Activated CD4-positive, alpha-beta T cell treated with anti-CD3 and anti-CD28 coated beads for 48 hours (primary cell): ENCODE results near the gene ATP6AP1.
A peak's percentile ranks its signal among the peaks of the same experiment; 100 is the strongest.
"Not testable (repeated sequence)": the region's sequence is repeated elsewhere in the genome, so short reads cannot be mapped to it uniquely, and the experiment has no call there.

ENCODE experiments used
- DNase-seq: peaks from one replicate; pipeline ENCODE4 v3.0.0-alpha.2; 2020

The ATP6AP1 gene

DNA sequence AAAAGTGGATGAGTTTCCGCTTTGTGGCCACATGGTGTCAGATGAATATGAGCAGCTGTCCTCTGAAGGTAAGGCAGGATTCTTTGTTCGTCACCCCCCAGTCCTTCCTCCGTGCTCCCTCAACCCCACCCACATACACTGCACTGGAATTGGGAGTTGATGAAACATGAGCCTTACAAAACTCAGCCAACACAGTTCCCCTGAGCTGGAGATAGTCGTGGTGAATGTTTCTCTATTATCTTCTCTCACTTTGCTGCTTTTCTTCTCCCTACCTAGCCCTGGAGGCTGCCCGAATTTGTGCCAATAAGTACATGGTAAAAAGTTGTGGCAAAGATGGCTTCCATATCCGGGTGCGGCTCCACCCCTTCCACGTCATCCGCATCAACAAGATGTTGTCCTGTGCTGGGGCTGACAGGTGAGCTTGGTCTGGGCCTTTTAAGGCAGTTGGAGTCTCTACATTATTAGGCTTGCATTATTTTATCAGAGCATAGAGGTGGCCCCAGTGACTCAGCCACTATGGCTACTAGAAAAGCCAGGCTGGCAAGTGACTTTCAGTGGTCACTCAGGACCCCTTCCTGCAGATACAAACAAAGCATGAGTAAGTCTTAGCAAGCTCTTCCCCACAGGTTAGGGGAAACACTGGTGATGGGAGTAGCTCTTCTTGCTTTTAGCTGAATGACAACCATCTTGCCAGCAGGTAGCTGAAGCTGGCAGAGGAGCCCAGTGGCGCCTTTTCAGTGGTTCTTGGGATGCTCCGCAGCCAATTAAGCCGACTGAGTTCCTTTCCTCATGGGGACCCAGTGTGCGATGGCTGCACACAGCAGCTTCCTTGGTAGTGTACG, 28.7 kb upstream of the ATP6AP1 start:
- peak; percentile 38 for DNase-seq

DNA sequence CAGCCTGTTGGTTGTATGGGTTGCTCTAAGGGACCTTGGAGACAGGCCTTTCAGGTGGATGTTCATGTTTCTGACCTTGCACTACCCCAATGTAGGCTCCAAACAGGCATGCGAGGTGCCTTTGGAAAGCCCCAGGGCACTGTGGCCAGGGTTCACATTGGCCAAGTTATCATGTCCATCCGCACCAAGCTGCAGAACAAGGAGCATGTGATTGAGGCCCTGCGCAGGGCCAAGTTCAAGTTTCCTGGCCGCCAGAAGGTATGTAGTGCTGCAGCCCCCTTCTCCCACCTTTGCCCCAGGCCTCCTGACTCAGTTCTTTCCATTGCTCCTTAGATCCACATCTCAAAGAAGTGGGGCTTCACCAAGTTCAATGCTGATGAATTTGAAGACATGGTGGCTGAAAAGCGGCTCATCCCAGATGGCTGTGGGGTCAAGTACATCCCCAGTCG, 28.1 kb upstream of the ATP6AP1 start:
- DNase-seq: not testable (repeated sequence)

DNA sequence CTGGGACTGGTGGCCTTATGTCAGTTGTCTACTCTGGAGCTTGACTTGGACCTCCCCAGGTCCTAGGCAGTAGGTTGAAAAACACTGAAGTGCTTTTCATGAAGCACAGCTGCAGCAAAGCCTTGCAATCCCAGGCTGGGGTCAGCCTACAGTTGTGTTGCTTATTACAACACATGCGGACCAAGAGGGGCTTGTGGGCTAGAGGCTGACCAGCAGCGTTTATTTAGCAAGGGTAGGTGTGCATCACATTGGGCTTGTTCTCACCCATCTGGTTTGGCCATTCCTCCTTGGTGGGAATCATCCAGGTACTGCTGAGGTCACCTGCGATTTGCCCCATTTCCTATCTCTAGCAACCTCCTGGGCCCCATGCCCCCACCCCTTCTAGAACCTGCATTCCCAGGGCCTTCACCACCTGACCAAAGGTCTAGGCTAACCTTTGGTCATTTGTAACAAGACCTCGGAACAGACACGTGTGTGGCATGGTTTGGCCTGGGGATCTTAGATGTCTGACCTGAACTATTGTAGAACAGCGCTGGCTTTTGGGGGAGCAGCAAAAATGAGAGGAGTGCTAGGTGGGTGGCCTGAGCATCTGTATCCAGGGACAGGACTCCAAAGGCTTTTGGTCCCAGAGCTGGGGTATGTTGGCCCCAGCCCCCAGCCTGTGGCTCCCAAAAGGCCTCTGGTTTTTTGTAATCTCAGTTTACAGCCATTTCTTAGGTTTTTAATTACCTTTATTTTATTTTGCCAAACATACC, 27.3 kb upstream of the ATP6AP1 start:
- peak; percentile 57 for DNase-seq

DNA sequence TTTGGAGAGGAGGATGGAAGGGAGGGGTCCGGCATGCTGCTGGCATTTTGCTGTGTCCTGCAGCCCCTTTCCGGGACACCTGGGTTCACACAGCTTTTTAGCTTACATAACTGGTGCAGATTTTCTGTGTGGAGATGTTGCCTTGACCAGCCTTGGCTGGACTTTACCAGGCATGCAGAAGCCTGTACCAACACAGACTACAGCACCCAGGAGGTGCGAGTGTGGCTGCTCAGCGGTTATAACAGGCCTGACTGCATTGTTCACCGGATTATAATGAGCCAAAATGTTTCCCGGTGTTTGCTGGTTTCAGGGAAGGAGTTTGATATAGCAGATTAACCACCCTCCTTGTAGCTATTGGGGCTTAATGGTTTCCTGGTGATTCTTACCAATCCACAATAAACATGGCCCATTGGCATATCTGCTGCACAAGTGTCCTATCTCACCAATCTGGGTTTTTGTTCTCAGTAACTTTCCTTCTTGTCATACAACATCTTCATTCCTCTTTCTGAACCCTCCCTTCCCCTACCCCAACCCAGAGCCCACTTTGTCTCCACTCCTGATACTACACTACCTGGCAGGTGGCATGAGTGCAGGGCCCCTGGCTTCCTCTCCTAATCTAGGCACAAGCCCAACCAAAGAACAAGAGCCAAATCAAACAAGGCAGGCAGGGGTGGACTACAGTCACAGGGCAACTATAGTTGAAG, 26.4 kb upstream of the ATP6AP1 start:
- no peak for DNase-seq

DNA sequence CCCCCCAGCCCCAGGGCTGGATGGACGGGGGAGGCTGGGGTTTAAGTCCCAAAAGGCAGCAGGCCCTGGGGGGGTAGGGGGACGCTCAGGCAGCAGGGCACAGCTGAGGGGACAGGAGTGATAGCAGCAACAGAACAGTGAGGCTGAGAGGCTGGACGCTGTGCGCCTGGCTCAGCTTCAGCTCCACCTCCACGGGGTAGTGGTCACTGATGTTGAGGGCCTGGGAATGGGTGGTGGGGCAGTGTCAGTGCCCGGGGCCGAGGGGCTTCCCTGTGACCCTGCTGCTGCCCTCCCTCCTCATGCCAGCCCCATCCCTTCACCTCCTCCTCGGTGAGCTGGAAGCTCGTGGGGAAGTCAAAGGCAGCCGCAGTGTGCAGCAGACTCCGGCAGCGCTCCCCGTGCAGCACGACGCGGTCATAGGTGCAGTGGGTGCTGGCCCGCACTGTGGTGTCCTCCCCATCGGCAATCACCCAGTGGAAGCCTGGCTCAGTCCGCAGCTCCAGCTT, 25.8 kb upstream of the ATP6AP1 start:
- DNase-seq: no peak

DNA sequence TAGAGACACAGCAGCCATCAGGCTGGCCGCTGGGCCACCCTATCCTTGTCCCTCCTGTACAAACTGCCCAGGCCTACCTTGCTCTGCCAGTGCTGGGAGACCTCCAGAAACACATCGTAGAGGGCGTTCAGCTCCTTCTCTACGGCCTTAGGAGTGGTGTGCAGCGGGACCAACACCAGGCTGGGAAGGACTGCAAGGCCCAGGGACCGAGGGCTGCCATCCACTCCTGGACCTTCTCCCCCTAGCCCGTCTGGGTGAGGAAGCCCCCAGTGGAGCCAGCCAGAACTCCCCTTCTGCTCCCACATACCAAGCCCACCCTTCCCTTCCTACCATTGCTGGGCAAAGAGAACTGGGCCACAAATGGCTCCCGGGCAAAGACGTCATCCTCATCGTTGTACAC, 25.3 kb upstream of the ATP6AP1 start:
- DNase-seq: no peak

DNA sequence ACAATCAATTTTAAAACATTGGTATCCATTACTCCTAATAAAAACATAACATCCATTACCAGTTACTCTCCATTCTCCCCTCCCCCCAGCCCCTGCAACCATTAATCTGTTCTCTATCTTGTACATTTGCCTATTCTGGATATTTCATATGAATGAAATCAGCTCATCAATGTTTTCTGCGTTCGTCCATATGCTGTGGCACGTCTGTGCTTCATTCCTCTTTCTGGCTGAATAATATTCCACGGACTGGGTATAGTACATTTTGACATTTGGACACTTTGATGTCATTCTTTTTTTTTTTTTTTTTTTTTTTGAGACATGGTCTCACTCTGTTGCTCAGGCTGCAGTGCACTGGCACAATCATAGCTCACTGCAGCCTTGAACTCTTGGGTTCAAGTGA, 24.6 kb upstream of the ATP6AP1 start:
- DNase-seq: no peak

DNA sequence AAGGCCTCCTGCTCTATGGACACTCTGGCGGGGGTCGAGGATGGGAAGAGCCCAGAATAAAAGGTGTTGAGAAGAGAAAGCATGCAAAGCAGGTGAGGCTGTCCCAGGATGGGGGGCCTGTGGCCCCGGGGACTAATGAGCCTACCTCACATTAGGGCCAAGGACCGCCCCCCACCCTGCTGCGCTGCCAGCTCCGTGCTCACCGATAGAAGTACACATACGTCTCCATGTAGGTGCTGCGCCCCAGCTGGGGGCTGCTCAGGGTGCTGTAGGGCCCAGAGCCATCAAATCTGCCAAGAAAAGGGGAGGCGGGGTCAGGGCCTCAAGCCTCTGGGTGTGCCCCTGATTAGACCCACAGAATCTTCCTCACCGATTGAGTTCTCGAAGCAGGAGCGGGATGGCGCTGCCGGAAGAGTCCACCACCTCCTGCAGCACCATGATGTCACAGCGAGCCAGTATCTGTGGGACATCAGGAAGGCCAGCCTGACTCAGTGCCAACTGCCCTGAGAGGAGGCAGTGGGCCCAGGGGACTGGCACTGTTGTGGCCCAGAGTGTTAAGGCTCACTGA, 23.8 kb upstream of the ATP6AP1 start:
- DNase-seq: no peak

DNA sequence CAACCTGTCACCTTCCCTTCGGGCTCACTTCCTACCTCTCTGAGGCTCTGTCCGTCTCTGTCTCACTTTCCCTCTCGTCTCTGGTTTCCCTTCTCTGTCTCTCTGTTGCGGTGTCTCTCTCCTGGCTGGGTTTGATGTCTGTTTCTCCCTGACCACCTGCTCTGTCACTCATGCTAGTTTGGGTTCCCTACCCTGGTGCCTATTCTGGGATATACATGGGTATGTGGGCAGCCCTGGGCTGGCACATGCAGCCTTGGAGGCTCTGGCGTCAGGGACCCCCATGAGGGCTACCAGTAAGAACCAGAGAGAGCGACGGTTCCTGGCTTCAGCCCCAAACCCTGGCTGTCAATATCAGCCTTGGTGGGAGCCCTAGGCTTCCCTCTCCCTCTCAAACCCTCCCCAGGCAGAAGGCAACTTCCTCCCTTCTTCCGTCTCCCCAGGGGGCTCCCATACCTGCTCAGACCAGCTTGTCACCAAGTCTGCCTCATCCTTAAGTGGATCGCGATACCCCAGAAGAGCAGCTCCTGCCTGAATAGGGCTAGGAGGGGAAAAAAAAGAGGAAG, 19.7 kb upstream of the ATP6AP1 start:
- no peak for DNase-seq

DNA sequence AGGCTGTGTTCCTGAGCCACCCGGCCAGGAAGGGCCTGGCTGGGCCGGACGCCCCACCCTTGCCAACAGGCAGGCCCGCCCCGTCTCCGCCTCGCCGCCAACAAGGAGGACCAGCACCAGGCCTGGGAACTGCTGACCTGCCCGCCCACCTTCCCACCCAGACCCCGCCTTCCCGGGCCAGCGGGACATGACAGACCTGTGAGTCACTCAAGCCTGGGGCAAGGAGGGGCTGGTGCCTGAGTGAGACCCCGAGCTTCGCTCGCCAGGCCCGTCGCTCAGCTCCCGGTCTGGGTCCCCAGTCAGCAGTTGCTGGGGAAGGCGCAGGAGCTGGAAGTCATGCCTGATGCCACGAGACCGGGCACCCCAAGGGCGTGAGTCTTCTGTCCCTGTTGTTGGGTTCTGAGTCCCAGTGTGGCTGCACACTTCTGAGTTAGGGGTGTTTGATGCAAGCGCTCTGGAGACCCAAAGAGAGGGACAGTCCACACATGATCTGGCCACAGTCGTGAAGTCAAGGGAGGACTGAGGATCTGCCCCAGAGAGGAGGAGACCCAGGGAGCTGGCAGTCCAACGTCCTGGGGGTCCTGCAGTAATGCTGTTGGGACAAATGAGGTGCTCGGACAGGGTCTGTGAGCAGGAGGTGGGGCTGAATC, 19.1 kb upstream of the ATP6AP1 start, which contains the start of gene DNASE1L1:
DNASE1L1 (minus strand) TSS at position 33 of the 650 bp plus-strand sequence. CDS start 3,686 bp downstream, outside the sequence.
- DNase-seq: no peak

DNA sequence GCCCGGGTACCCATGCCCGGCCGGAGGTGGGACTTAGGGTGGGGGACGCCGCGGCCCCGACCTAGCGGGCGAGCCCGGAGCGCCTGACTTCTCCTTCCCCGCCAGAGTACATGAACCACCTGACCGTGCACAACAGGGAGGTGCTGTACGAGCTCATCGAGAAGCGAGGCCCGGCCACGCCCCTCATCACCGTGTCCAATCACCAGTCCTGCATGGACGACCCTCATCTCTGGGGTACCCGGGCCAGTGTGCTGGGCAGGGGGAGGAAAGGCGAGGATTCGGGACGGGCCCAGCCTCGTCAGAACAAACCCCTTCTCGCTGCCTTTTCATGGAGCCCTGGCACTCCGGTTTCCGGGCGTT, 16.5 kb upstream of the ATP6AP1 start:
- DNase-seq: peak; percentile 78

DNA sequence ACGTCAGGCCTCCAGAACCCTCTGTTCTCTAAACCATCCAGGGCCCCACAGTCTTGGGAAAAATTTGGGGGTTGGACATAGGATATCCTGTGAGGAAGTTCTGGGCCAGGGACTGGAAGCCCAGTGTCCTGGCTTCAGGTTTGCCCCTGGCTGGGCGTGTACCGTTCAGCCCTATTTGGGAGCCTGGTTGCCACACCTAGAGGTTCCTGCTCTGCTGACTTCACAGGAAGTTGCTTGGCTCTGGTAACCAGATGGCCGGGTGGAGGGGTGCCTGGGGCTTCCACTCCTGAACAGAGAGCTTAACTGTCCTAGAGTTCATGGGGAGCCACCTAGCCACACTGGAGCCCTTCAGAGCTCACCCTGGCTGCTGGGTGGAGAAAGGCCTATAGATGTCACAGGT, 16.0 kb upstream of the ATP6AP1 start:
- peak; percentile 39 for DNase-seq

DNA sequence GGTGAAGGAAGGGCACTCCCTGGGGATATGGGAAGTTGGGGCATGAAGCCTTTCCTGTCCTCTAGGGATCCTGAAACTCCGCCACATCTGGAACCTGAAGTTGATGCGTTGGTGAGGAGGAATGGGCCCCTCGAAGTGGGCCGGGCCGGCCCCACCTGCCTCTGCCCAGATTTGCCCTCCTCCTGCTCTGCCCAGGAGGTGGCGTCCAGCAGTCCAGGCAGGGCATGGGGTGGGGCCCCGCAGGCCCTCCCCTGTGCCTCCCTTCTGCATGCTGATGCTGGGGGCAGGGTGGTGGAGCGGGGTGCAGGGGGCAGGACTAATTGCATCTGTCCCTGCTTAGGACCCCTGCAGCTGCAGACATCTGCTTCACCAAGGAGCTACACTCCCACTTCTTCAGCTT, 15.3 kb upstream of the ATP6AP1 start:
- DNase-seq: no peak

DNA sequence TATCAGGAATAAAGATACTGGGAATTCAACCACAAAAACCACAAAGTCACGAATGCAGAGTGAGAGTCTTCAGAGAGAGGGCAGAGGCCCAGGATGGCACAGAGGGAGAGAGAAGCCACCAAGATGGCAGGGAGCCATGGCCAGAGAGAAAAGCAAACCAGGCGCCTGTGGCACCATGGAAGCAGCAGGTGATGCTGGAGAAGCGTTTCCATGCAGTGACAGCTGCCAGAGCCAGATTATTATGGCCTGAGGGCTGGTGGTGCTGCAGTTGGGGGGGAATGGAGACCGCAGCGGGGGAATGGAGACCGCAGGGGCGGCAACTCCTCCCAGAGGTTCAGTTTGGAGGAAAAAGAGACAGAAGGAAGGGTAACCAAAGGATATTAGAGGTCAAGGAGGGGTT, 11.3 kb upstream of the ATP6AP1 start:
- no peak for DNase-seq

DNA sequence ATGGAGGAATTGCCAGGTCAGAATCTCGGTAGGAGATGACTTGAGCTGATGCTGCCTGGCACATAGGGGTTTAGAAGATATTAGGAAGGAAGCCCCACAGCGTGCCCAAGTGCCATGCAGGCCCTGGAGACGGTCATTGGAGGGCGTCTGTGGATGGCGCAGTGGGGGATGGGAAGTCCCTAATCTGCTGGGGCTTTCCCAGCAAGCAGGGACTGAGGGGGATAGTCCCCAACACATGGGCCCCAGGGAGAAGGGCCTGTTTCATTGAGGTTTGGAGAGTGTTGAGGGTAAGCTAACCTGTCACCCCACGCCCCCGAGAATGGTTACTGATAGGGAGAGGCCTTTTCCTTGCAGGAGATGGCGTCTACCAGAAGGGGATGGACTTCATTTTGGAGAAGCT, 9.3 kb upstream of the ATP6AP1 start:
- DNase-seq: no peak

DNA sequence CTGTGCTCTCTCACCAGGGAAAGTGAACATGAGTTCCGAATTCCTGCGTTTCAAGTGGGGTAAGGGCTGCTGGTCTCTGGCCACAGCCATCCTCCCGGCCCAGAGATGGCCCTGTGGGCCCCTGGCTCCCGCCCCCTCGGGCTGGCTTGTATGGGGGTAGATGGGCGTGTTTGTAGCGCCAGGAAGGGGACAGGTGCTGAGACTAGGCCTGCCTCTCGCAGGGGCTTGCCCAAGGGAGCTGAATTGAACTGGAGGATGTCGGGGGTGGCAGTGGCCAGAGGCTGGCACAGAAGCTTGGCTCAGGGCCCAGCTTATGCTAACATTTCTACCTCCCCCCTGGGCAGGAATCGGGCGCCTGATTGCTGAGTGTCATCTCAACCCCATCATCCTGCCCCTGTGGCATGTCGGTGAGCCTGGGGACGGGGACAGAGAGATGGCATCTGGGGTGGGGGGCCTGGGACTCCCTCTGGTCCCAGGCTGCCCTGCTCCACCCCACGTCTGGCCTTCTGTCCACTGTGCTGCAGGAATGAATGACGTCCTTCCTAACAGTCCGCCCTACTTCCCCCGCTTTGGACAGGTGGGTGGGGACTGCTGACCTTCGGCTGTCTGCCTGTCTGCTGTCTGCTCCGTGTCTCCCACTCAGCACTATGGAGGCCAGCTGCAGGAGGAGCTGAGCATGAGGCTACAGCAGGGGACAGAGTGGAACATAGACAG, 8.6 kb upstream of the ATP6AP1 start:
- no peak for DNase-seq

DNA sequence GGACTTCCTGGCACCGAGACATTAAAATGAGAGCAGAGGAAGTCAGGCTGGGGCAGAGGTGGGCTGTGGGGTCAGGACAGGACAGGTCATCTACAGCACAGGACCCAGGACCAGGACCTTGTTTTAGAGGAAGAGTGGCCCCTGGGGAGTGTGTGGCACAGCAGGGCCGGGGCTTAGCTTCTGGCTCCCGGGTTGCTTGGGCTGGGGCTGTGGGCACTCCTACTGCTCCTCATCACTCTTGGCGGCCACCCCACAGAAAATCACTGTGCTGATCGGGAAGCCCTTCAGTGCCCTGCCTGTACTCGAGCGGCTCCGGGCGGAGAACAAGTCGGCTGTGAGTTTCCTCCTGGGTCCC, 8.1 kb upstream of the ATP6AP1 start:
- no peak for DNase-seq

DNA sequence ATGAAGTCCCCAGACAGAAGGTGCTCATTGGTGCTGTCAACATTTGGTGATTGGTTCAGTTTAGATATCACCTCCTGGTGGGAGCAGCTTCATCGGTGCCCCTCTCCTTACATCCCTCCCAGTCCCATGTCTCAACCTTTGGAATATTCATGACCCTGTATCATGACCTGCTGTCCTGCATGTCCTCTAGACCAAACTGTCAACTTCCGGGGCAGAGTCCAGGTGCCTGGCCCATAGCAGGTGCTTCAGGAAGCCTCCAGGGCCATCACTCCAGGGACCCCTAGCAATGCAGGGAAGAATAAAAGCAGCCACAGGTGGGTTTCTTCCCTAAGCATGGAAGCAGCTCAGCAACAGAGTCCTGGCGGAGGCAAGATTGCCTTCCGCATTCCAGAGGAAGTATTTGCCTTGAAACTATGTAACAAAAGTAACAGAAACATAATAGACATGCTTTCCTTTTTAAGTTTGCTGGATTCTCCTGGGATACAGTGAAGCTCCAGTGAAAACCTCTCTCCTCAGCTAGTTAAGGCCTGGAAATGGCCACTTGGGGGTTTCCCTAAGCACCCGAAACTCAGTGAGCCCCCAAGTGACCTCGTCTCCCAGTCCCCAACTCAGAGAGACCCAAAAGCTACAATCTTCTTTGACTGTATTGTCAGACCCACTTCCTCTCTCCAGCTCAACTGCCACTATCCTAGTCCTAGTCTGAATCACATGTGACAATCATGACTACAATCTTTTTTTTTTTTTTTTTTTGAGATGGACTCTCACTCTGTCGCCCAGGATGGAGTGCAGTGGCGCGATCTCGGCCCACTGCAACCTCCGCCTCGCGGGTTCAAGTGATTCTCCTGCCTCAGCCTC, 1.3 kb upstream of the ATP6AP1 start:
- no peak for DNase-seq

DNA sequence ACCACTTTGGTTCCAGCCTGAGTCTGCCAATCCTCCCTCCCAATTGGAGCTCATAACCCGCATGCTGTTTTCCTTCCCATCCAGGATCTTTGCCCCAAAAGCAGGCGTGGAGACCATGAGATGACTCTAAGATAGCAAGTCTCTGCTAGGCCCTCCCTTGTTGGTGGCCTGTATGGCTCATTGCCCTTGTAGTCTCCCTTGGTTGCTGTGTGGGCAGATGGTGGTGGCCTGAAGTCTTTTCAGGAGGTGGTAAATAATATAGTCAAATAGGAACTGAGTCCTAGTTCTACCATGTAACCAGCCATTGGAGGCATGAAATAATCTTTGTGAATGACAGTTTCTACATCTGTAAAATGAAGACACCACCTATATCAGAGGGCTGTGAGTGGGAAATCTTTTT, 1.2 kb downstream of the ATP6AP1 start:
- no peak for DNase-seq

DNA sequence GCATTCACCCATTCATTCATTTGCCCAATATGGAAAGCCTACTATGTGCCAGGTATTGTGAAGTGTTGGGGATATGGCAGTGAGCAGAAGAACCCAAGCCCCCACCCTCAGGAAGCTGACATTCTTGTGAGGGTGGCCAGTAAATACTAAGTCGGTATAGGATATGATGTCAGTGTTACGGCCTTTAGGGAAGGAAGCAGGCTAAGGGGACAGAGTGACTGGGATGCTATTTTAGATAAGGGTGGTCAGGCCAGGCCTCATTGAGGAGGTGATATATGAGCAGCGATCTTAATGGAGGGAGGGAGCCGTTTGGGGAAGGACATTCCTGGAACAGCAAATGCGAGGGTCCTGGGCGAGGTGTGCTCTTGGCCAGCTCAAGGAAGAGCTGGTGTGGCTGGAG, 2.0 kb downstream of the ATP6AP1 start:
- DNase-seq: no peak

DNA sequence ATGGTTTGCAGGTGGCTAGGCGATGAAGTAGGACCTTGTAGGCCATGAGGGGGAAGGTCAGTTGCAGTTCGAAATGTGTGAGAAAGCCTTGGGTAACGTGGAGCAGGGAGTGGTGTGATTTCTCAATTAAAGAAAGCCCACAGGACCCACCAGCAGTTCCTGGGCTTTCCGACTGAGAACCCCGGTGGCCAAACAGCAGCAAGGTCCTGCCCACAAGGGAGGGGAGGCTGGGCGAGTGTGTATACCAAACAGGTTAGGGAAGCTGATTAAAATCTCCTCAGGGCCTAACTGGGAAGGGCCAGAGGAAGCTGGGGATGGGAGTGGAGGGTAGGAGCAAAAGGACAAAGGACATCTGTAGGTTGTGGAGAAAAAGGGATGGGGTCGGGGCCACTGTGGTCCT, 2.4 kb downstream of the ATP6AP1 start:
- no peak for DNase-seq
